H1 (cell line): ENCODE measurements around the gene ARID5B. TPM values are rescaled to one million over a fixed set of nuclear protein-coding genes. Genes with fewer than 3 reads are reported as not detected.

ENCODE experiments used
- BCL11A ChIP-seq, 2 experiments: IDR thresholded peaks; one replicate each; pipeline ENCODE4 v1.6.1; 2011; ENCODE audit warnings: low read depth in 2 of 2, low read length in 2 of 2, mild to moderate bottlenecking in 2 of 2
- CREB1 ChIP-seq: IDR thresholded peaks from 2 replicates; pipeline ENCODE4 v1.6.1; 2012; ENCODE audit warnings: inconsistent platforms
- HDAC2 ChIP-seq, 2 experiments: fragments of 300-600 bp in 1 of 2; sonication (generic) in 1 of 2; IDR thresholded peaks; 2 replicates each; pipeline ENCODE4 v1.6.1; 2011 to 2012; ENCODE audit warnings: low read depth in 2 of 2, low read length in 2 of 2, mild to moderate bottlenecking in 2 of 2, moderate library complexity in 2 of 2, borderline replicate concordance in 1 of 2, inconsistent platforms in 1 of 2
- RAD21 ChIP-seq, 2 experiments: IDR thresholded peaks in 1 of 2; conservative IDR thresholded peaks in 1 of 2; 2 replicates each; pipeline ENCODE4 v1.6.1; 2011; ENCODE audit warnings: low read depth in 2 of 2, low read length in 2 of 2, improper control_type of control experiment in 1 of 2, inconsistent platforms in 1 of 2, mild to moderate bottlenecking in 1 of 2, moderate library complexity in 1 of 2
- RBBP5 ChIP-seq: IDR thresholded peaks from 2 replicates; pipeline ENCODE4 v1.7.1; 2012; ENCODE audit warnings: low read depth, mild to moderate bottlenecking, inconsistent platforms, low read length, moderate library complexity, borderline replicate concordance
- RFX5 ChIP-seq: IDR thresholded peaks from 2 replicates; pipeline ENCODE4 v1.6.1; 2011; ENCODE audit warnings: low read depth, low read length, improper control_type of control experiment, borderline replicate concordance
- SIRT6 ChIP-seq: IDR thresholded peaks from one replicate; pipeline ENCODE4 v1.7.1; 2012; ENCODE audit warnings: low read length, inconsistent platforms
- SP4 ChIP-seq: IDR thresholded peaks from 2 replicates; pipeline ENCODE4 v1.6.1; 2012; ENCODE audit warnings: low read length, inconsistent platforms
- SUZ12 ChIP-seq: fragments of 200-600 bp; sonication (generic); IDR thresholded peaks from 2 replicates; pipeline ENCODE4 v1.6.1; 2012; ENCODE audit warnings: mild to moderate bottlenecking, inconsistent platforms, low read length, moderate library complexity, mixed read lengths
- TCF12 ChIP-seq: IDR thresholded peaks from 2 replicates; pipeline ENCODE4 v1.6.1; 2011; ENCODE audit warnings: low read depth, mild to moderate bottlenecking, low read length
- polyA plus RNA-seq, 7 experiments: library from polyadenylated mRNA; depleted of rRNA in 3 of 7; stranded (reverse) in 5 of 7; unstranded in 2 of 7; fragments of >200 nt in 5 of 7; fragments of 200-250 nt in 2 of 7; gene quantifications; 1 replicate in 5 of 7; 2 replicates in 1 of 7; 4 replicates in 1 of 7; pipeline versions ENCODE4 v1.2.1 to v1.2.3, GENCODE V29; 2011 to 2013; ENCODE audit warnings: missing spikeins in 2 of 7, mixed read lengths in 2 of 7
- total RNA-seq: library from RNA; stranded (reverse); fragmentation: NEBNext Ultra II Directional; extraction: Animal tissue kit (Norgen Biotek cat#: 25700); gene quantifications from 2 replicates; pipeline ENCODE4 v1.2.1, GENCODE V29; 2021
- TF ChIP-seq, protein P1 (sequence below), 3 experiments: IDR thresholded peaks; 1 replicate in 2 of 3; 2 replicates in 1 of 3; pipeline versions ENCODE4 v1.5.1 to v1.6.1; 2011; ENCODE audit warnings: low read length in 3 of 3, mild to moderate bottlenecking in 3 of 3, inconsistent platforms in 2 of 3, low read depth in 1 of 3, moderate library complexity in 1 of 3; ENCODE audit not compliant: insufficient read depth in 1 of 3; ENCODE audit errors: control extremely low read depth in 1 of 3
- TF ChIP-seq, protein P2 (sequence below): IDR thresholded peaks from 2 replicates; pipeline ENCODE4 v1.6.1; 2012; ENCODE audit warnings: inconsistent platforms
- TF ChIP-seq, protein P3 (sequence below): IDR thresholded peaks from 2 replicates; pipeline ENCODE4 v1.6.1; 2012; ENCODE audit warnings: low read length, inconsistent platforms
- TF ChIP-seq, protein P4 (sequence below): IDR thresholded peaks from 2 replicates; pipeline ENCODE4 v1.6.1; 2012; ENCODE audit warnings: inconsistent platforms

ARID5B gene
- total and polyA plus RNA-seq, 2 of the 8 experiments (the other 6 are each of a cell fraction or from before 2014, with no cell fraction given) = 0.21 to 1.1 TPM

DNA sequence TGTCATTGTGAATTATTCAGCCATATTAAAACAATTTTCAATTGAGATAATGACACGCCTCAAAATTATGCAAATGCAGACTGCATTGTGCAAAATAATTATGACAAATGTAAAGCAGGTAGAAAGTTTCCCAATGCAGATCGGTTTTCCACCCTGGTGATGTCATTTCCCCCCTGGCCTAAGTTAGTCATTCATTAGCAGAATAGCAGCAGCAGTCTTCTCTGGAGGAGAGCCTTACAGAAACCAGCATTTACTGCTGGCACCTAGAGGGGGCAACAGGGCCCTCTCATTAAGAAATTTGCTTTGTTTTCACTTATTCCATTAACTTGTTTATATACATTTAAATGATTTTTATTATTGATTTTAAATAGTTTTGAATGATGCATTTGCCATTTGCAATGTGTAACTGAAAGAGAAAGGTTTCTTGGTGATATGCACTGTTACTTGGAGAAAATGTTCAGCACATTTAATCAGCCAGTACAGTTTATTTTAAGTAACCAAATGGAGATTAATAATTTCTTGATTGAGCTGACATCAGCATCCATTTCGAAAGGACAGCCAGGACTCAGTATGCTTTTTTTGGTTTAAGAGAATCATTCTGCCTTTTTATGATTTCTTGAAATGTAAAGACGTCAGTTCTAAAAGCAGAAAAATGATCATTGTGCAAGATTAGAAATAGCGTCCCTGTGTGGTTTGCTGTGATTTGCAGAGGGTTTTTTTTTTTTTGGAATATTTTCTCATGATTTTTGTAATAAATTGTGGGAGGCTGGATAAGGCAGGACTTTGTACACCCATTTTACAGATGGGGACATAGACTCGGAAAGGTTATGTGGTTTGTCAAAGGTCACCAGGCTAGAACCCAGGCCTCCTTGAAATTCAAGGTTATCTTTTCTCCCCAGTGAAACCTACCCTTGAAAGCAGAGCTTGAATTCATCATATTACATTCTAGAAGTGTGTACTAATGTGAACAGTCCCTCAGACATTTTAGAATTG lies 3.5 kb downstream of the ARID5B start (continued):
- TF ChIP-seq, protein P1, sequence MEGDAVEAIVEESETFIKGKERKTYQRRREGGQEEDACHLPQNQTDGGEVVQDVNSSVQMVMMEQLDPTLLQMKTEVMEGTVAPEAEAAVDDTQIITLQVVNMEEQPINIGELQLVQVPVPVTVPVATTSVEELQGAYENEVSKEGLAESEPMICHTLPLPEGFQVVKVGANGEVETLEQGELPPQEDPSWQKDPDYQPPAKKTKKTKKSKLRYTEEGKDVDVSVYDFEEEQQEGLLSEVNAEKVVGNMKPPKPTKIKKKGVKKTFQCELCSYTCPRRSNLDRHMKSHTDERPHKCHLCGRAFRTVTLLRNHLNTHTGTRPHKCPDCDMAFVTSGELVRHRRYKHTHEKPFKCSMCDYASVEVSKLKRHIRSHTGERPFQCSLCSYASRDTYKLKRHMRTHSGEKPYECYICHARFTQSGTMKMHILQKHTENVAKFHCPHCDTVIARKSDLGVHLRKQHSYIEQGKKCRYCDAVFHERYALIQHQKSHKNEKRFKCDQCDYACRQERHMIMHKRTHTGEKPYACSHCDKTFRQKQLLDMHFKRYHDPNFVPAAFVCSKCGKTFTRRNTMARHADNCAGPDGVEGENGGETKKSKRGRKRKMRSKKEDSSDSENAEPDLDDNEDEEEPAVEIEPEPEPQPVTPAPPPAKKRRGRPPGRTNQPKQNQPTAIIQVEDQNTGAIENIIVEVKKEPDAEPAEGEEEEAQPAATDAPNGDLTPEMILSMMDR (IDR thresholded peaks at IDR 0.05; ENCODE audit: control extremely low read depth in 1 of 3, insufficient read depth in 1 of 3, low read depth in 1 of 3, low read length in 3 of 3) = peak in 2 of 3 experiments; percentile 5 to 22; a peak in 1 of 4 replicates
- TF ChIP-seq SP4 (no peak), BCL11A (IDR thresholded peaks at IDR 0.05; ENCODE audit: low read depth in 2 of 2, low read length in 2 of 2) (no peak), RFX5 (no peak), TCF12 (no peak), RAD21 (IDR thresholded peaks at IDR 0.05 in 1 of 2, conservative IDR thresholded peaks at IDR 0.05 in 1 of 2; ENCODE audit: low read depth in 2 of 2, low read length in 2 of 2) (peak; percentile 32 to 43; a peak in 2 of 4 replicates), SIRT6 (no peak), CREB1 (0 out of 2 replicates have a peak, but pooled peaks have one; percentile 12), RBBP5 (no peak), SUZ12 (no peak), HDAC2 (IDR thresholded peaks at IDR 0.05; ENCODE audit: borderline replicate concordance in 1 of 2, low read depth in 2 of 2, low read length in 2 of 2) (no peak)
- TF ChIP-seq, protein P2, sequence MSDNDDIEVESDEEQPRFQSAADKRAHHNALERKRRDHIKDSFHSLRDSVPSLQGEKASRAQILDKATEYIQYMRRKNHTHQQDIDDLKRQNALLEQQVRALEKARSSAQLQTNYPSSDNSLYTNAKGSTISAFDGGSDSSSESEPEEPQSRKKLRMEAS = no peak
- TF ChIP-seq, protein P3, sequence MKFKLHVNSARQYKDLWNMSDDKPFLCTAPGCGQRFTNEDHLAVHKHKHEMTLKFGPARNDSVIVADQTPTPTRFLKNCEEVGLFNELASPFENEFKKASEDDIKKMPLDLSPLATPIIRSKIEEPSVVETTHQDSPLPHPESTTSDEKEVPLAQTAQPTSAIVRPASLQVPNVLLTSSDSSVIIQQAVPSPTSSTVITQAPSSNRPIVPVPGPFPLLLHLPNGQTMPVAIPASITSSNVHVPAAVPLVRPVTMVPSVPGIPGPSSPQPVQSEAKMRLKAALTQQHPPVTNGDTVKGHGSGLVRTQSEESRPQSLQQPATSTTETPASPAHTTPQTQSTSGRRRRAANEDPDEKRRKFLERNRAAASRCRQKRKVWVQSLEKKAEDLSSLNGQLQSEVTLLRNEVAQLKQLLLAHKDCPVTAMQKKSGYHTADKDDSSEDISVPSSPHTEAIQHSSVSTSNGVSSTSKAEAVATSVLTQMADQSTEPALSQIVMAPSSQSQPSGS = no peak
- TF ChIP-seq, protein P4, sequence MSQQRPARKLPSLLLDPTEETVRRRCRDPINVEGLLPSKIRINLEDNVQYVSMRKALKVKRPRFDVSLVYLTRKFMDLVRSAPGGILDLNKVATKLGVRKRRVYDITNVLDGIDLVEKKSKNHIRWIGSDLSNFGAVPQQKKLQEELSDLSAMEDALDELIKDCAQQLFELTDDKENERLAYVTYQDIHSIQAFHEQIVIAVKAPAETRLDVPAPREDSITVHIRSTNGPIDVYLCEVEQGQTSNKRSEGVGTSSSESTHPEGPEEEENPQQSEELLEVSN = no peak
- TF ChIP-seq, all 59 proteins: peak for 4
